HG03280 (cell line): Measurements from ENCODE around the gene TSHZ1.

Experiments used
- ATAC-seq: cut with Tn5 transposase; IDR thresholded peaks from one replicate; pipeline ENCODE4 v1.9.1; 2021; ENCODE audit warnings: mild to moderate bottlenecking, moderate library complexity; ENCODE audit not compliant: unreplicated experiment

TSHZ1 gene

GRCh38 chr18:75206452-75207309 lies 3.9 kb upstream of the TSHZ1 start:
- ATAC-seq = no peak

DNA sequence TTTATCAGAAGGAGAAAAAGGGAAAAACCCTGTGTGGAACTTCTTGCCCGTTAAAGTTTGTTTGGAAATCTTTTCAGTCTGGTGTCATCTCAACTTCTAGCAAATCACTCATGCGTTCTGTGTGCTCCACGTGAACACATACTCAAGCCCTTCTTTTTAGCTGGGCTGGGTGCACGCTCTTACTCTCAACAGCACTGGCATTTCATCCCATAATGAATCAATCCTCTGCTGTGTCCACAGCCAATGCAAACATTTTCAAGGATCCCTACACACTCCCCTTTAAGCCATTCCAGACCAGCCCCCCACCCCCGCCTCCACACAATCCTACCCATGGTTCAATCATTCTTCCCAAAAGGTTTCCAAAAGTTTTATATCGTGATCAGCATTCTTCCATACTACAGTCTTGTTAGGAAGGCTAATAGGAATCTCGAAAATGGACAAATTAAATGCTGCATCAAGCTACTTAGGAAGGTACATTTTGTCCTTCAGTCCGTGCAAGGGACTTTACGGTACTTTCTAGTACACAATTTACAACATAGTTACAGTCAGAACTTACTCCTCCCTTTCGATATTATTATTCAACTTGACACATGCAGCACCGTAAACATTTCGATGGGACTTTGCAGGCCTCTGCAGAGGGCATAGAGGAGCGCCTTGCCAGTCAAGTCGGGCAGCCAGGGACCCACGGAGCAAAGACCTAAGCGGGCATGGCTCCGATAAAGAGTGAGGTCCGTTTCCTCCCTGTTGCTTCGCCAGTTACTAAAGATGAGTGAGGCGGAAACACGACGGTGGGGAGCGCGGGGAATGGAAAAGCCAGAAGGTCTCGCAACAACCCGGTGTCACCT lies 3.1 kb upstream of the TSHZ1 start:
- no peak for ATAC-seq

GRCh38 chr18:75208155-75208835 lies 2.3 kb upstream of the TSHZ1 start:
- ATAC-seq = peak; percentile 4

DNA sequence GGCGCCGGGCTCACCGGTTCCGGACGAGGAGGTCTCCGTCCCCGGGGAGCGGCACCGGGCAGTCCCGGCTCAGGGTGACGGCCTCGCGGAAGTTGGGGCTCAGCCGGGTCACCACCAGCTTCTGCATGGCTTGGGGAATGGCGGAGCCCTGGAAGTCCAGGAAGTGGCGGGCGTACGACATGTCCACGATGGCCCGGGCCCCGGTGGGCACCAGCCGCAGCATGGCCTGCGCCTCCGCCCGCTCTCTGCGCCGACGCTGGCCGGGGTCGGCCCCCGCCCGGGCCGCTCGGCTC lies 1.8 kb upstream of the TSHZ1 start:
- ATAC-seq = peak; percentile 13

DNA sequence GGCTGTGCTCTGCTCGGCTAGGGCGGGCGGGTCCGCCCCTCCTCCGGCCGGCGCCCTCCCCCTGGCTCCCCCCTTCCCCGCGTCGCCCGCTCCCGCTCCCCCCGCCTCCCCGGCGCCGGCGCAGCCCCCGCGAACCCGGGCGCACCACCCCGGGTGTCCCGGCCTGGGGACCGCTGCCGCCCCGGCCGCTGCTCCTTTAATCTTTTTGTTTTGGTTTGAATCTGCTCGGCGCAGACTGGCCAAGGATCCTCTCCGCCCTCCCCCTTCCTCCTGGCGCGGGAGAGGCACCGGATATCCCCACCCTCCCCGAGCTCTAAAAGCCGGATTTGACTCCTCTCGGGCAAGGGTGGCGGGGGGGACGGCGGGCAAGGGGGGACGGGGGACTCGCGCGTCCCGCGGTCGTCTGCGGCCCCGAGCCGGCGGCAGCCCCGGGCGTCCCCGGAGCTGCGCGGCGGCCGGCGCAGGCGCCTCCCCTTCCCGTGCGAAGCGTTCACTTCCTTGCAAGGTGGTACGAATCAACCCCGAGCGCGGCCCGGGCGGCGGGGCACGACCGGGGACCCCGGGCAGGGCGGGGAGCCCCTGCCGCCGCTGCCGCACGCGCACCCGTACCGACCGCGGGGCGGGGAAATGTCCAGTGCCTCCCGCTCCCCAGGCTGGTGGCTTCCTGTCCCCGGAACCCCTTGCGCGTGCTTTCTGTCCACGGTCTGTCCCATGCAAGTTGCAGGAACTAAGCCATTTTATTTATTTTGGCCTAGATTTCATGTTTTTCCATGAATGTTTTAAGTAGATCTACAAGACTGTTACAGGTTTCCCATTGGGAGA lies 1.3 kb upstream of the TSHZ1 start, which contains the start of gene PTGR3:
Gene PTGR3 (minus strand): TSS at position 11 of the 822 bp plus-strand sequence. CDS start 81 bp downstream, outside the sequence.
- ATAC-seq = peak; percentile 42

- no peak for ATAC-seq
These were observed 692 bp upstream of the TSHZ1 start for GRCh38 chr18:75209951-75210258.

DNA sequence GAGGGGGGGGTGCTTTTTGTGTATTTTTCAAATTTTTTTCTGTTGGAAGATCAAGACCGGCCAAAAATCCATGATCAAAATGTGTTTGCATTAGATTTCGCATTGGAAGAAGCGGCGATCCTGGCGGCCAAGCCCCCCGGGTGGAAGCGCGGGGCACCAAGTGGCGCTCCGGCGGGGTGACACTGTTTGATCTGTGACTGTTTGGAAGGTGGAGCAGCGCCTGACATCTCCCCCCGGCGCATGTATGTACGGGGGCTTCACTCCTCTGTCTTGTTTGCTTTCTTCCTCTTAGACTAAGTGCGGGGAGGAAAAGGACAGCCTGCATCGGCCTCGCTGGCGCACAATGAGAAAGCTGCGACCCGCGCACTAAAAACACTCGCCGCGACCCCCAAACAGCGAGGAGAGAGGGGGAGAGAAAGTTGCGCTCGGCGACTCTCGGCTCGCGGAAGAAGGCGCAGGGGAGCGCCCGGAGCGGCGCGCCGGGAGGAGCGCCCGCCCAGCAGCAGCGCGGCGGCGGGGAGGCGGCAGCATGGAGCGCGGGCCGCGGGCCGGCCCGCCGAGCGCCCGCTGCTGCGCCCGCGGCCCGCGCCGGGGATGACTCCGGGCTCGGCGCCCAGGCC lies 515 bp downstream of the TSHZ1 start:
- peak; percentile 15 for ATAC-seq

GRCh38 chr18:75211626-75211952 lies 992 bp downstream of the TSHZ1 start:
- no peak for ATAC-seq

DNA sequence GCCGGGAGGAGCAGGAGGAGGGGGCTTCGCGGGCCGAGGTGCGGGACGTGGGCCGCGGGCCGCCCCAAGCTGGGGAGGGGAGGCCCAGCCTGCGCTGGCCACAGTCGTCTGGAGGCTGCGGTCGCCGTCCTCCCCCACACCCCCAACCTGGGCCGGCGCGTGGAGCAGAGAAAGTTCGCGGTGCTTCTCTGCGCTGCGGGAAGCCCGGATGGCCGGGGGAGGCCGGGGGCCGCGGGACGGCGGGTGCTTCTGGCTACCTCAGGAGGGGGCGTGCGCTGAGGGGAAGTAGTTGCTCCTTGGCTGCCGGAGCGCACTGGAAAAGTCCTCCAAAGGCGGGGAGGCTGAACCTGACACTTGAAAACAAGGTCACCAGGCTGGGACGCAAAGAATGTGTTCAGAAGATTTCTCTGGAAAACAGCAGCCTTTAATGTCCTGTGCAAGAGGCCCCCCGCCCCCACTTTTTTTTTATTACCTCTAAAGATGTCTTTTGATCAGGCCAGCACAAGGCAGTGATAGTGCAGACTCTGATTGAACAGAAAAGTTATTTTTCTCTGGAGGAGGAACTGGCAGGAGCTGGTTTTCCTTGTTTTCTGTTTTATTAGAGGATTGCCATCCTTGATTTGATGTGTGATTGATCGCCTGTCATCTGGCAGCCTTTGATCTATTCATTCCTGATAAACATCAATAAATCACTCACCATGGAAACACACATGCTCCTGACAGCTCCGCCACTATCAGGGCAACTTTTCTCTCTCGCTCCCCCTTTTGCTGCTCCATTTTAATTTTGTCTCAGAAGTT lies 1.6 kb downstream of the TSHZ1 start:
- no peak for ATAC-seq

DNA sequence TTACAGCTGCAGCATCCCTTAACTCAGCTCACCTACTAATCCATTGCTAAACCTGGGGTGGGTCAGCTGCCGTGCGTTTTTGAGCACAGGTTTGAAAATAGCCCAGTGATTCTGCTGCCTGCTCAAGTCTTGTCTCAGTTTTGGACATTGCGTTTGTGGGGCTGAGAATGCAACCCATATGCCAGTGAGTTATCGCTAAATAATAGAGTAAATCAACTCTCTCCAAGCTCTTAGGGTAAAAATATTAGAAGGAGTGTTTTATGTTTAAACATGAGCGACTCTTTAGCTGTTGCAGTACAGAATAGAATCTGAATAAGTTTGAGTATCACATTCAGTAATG lies 2.1 kb downstream of the TSHZ1 start:
- ATAC-seq = no peak

DNA sequence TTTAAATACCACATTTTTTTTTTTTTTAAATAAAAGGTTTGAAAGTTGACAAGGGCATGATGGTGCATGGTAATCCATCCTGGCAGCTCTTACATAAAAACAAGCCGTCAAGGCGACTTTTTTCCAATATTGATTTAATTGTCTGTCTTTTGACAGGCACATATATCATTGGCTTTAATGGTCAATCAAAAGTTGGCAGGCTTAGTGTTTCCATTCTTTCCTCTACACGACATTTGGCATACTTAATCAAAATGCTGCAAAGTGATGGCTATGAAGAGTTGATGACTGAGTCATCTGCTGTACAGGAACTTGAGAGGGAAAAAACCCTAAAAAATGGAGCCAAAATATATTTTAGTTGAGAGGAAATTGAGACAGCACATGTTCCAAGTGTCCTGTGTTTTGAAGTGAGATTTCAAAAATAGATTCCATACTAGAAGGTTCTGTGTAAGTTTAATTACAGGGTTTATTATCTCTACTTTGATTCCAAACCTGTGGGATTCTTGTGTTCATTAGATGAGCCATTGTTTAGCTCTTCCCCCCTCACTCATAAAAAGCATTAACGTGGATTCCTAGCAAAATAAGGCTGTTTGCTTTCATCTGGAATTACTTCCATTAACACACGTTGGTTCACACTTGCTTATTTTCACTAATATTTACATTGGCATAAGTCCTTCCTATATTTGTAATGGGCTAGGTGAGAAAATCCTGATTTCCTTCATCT lies 3.2 kb downstream of the TSHZ1 start:
- ATAC-seq = no peak

DNA sequence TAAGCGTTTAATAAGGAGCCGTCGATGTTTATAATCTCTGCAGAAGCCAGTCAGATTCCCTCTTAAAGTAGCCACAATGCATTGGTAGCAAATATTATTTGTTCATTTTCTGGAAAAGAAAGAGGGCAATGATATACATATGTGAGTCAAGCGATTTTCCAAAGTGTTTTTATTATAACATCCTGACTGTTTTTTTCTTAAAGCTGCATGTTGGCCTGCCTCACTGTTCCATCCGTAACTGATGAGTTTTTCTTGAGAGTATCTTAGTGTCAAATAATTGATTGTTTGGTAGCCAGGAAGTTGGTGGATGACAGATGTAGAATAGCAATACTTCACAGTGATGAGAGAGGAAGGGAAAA lies 3.7 kb downstream of the TSHZ1 start:
- no peak for ATAC-seq

DNA sequence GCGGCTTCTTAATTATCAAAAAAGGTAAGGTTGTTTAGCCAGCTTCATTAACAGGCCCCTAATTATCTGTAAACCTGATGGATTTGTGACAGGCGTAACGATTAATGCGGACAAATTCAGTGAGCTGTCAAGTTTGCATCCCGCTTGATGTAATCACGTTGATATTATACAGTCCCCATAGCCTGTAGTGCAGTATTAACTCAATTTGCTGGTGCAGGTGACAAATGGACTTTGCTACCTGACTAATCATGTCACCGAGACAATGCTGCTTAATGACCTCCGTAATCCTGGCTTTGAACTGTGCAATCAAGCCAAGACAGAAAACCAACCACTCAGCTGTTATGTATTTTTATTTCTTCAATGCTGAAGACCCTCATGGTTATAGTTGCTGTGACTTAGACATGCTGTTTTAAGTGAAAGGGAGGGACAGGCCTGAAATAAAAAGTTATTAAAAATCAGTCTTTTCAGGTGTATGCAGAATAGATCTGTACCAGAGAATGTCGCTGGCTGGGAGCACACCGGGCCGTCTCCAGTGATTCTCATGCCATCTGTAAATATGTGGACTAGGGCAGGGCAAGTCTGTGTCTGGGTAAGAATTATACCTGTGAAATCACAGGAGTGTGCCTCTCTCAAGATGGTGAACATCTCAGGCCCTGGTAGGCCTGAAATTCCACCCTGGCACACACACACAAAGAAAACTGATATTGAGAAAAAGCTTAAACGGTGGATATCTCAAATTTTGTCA lies 4.3 kb downstream of the TSHZ1 start:
- ATAC-seq = no peak

DNA sequence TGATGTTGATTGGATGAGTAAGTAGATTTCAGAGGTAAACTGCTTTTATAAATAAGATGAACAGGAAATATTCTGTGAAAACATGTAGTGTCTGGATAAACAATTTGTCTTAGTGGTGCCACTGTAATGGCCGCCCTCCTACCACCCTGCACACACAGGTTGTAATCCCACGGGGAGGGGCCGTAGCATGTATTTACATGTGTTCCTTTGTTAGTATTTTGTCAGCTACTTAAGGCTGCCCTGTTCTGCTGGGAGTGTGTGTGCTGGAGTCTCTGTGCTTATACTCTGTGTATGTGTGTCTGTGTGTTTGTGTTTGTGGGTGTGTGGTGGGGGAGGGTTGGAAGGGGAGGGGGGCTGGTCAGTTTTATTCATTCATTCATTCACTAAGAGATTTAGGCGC lies 5.1 kb downstream of the TSHZ1 start:
- ATAC-seq = no peak

- ATAC-seq = no peak
These were observed 5.8 kb downstream of the TSHZ1 start for GRCh38 chr18:75216212-75216910.

- no peak for ATAC-seq
These were observed 6.5 kb downstream of the TSHZ1 start for GRCh38 chr18:75216911-75217689.
